Fibroblast of lung (primary cell): Measurements from ENCODE around the gene HRCT1. TPM values are rescaled to one million over a fixed set of nuclear protein-coding genes. Genes with fewer than 3 reads are reported as not detected.
"Not testable (repeated sequence)": the region's sequence is repeated elsewhere in the genome, so short reads cannot be mapped to it uniquely, and the experiment has no call there.

ENCODE experiments used
- DNase-seq, 2 donors: peaks; one replicate each; pipeline versions ENCODE4 v3.0.0 to v3.0.0-alpha.2; 2010; ENCODE audit warnings: low read depth in 2 of 2
- H2AFZ ChIP-seq: 2 replicates; pipeline ENCODE4 v1.5.1; 2012; ENCODE audit warnings: low read length, control low read depth, inconsistent platforms
- H3K27ac ChIP-seq: 2 replicates; pipeline ENCODE4 v1.5.1; 2011; ENCODE audit warnings: low read length, control low read depth; ENCODE audit not compliant: insufficient read depth
- H3K27me3 ChIP-seq: 2 replicates; pipeline ENCODE4 v1.5.1; 2011; ENCODE audit warnings: mild to moderate bottlenecking, low read length; ENCODE audit not compliant: control insufficient read depth, insufficient read depth
- H3K36me3 ChIP-seq: 2 replicates; pipeline ENCODE4 v1.5.1; 2011; ENCODE audit warnings: low read length; ENCODE audit not compliant: control insufficient read depth, insufficient read depth
- H3K4me1 ChIP-seq: 2 replicates; pipeline ENCODE4 v1.5.1; 2011; ENCODE audit warnings: low read length; ENCODE audit not compliant: control insufficient read depth, insufficient read depth; ENCODE audit errors: extremely low read depth
- H3K4me2 ChIP-seq: 2 replicates; pipeline ENCODE4 v1.5.1; 2011; ENCODE audit warnings: low read length, control low read depth; ENCODE audit not compliant: insufficient read depth; ENCODE audit errors: extremely low read depth
- H3K4me3 ChIP-seq, 4 experiments: fragments of 200-600 bp in 1 of 4; sonication (generic) in 1 of 4; replicated peaks in 1 of 4; 2 replicates each; pipeline ENCODE4 v1.5.1; 2011 to 2016; ENCODE audit warnings: low read length in 4 of 4, low read depth in 3 of 4, mild to moderate bottlenecking in 3 of 4, control low read depth in 2 of 4, inconsistent platforms in 1 of 4, mixed read lengths in 1 of 4; ENCODE audit not compliant: insufficient read depth in 1 of 4; ENCODE audit errors: control extremely low read depth in 1 of 4
- H3K79me2 ChIP-seq: 2 replicates; pipeline ENCODE4 v1.5.1; 2012; ENCODE audit warnings: mild to moderate bottlenecking, low read length, inconsistent platforms; ENCODE audit not compliant: control insufficient read depth, insufficient read depth
- H3K9ac ChIP-seq: 2 replicates; pipeline ENCODE4 v1.5.1; 2011; ENCODE audit warnings: mild to moderate bottlenecking, low read length, control low read depth; ENCODE audit not compliant: insufficient read depth
- H3K9me3 ChIP-seq: 2 replicates; pipeline ENCODE4 v1.5.1; 2012; ENCODE audit warnings: low read depth, low read length; ENCODE audit not compliant: control insufficient read depth, insufficient read depth
- H4K20me1 ChIP-seq: 2 replicates; pipeline ENCODE4 v1.5.1; 2011; ENCODE audit warnings: low read length; ENCODE audit not compliant: control insufficient read depth, insufficient read depth; ENCODE audit errors: extremely low read depth
- CTCF ChIP-seq, 2 donors: IDR thresholded peaks in 1 of 2; conservative IDR thresholded peaks in 1 of 2; 1 replicate in 1 of 2; 2 replicates in 1 of 2; pipeline ENCODE4 v1.5.1; 2011 to 2012; ENCODE audit warnings: low read length in 2 of 2, control low read depth in 1 of 2, inconsistent platforms in 1 of 2, low read depth in 1 of 2, mild to moderate bottlenecking in 1 of 2
- EZH2 ChIP-seq: IDR thresholded peaks from 2 replicates; pipeline ENCODE4 v1.5.1; 2012; ENCODE audit warnings: low read length, control low read depth, mild to moderate bottlenecking; ENCODE audit errors: missing control alignments
- polyA plus RNA-seq, 2 donors: library from polyadenylated mRNA; depleted of rRNA in 1 of 2; stranded (reverse) in 1 of 2; unstranded in 1 of 2; fragments of >200 nt; gene quantifications; 2 replicates each; pipeline ENCODE4 v1.2.1, GENCODE V29; 2011 to 2012; ENCODE audit warnings: missing spikeins in 1 of 2
- total RNA-seq: library from RNA; depleted of rRNA; stranded (reverse); fragments of >200 nt; gene quantifications from 2 replicates; pipeline ENCODE4 v1.2.1, GENCODE V29; 2014

Gene HRCT1
- total and polyA plus RNA-seq, 2 donors (not counting 1 experiment from before 2014, with no cell fraction given), result 1.2 to 3.1 TPM

- no peaks in the 10 kb centered on the region for H4K20me1 ChIP-seq
- no peak for DNase-seq
- no peaks in the 10 kb centered on the region for H3K27me3 ChIP-seq
- H3K36me3 ChIP-seq, result no peaks in the 10 kb centered on the region
- no peak overlapping the region for H3K4me3 ChIP-seq
- H3K27ac ChIP-seq, result no peak overlapping the region
- H3K4me1 ChIP-seq, result no peaks in the 10 kb centered on the region
- TF ChIP-seq EZH2 (no peak), CTCF (conservative IDR thresholded peaks at IDR 0.05 in 1 of 2, IDR thresholded peaks at IDR 0.05 in 1 of 2; ENCODE audit: low read depth in 1 of 2, low read length in 2 of 2) (no peak)
- no peak overlapping the region for H3K4me2 ChIP-seq
- no peak overlapping the region for H2AFZ ChIP-seq
- H3K9ac ChIP-seq, result no peak overlapping the region
- no peaks in the 10 kb centered on the region for H3K9me3 ChIP-seq
- no peaks in the 10 kb centered on the region for H3K79me2 ChIP-seq
Measured at GRCh38 chr9:35872505-35872904, 33.5 kb upstream of the HRCT1 start.

DNA sequence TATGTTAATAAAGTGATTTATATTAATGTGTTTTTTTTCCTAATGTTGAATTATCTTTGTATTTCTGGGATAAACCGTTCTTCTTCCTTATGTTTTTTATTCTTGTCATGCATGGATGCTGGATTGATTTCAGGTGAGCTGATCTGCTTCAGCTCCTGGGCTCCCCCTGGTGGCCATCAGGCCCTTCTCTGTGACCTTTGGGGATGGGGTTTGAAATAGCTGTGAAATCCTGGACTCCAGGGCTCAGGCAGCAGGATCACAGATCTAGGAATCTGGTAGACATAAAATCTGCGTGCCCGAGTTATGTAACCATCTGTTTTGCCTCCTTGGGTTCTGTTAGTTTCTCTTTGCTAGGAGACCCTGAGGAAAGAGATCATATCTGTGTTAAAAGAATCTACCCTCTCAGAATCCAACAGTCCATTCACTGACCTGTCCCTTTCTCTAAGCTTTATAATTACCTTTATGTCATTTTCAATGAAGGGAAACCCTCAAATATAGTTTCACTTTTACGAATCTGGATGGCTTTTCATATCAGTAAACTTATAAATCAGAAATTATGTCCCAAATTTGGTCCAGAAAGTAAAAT, 23.6 kb upstream of the HRCT1 start:
- Histone ChIP-seq H3K27ac (no peak overlapping the region), H3K4me3 (no peak overlapping the region), H3K4me2 (no peak overlapping the region), H3K79me2 (no peaks in the 10 kb centered on the region), H4K20me1 (no peaks in the 10 kb centered on the region), H3K36me3 (no peaks in the 10 kb centered on the region), H3K27me3 (no peaks in the 10 kb centered on the region), H3K4me1 (no peaks in the 10 kb centered on the region), H3K9me3 (no peaks in the 10 kb centered on the region), H2AFZ (no peak overlapping the region), H3K9ac (no peak overlapping the region)
- TF ChIP-seq CTCF (conservative IDR thresholded peaks at IDR 0.05 in 1 of 2, IDR thresholded peaks at IDR 0.05 in 1 of 2; ENCODE audit: low read depth in 1 of 2, low read length in 2 of 2), result peak; percentile 99 to 100
- no peak for TF ChIP-seq EZH2
- peak; percentile 54 to 80 for DNase-seq

DNA sequence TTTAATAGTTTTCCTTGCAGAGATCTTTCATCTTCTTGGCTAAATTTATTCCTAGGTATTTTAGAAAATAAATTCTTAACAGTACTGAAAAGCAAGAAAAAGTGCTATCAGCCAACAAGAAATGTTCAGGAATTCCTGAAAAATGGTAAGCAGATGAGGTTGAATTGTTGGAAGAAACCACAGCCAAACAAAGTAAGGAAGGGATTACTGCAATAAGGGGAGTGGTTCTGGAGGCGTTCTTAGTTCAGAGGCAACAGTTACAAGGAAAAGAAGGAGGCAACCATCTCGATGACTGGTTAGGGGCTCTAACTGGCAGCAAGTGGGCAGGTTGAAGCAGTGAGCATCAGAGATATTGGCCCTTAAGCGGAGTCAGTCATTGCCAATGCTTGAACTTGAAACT, 23.0 kb upstream of the HRCT1 start:
- peak in 1 of 2 donors; percentile 30 for DNase-seq
- no peak for TF ChIP-seq EZH2
- TF ChIP-seq CTCF (conservative IDR thresholded peaks at IDR 0.05 in 1 of 2, IDR thresholded peaks at IDR 0.05 in 1 of 2; ENCODE audit: low read depth in 1 of 2, low read length in 2 of 2), result no peak
- Histone ChIP-seq H3K9ac (no peak overlapping the region), H3K27ac (no peak overlapping the region), H3K9me3 (no peaks in the 10 kb centered on the region), H3K79me2 (no peaks in the 10 kb centered on the region), H3K4me3 (no peak overlapping the region), H4K20me1 (no peaks in the 10 kb centered on the region), H3K36me3 (no peaks in the 10 kb centered on the region), H3K27me3 (no peaks in the 10 kb centered on the region), H3K4me2 (no peak overlapping the region), H2AFZ (no peak overlapping the region), H3K4me1 (no peaks in the 10 kb centered on the region)

- H3K4me2 ChIP-seq, H4K20me1 ChIP-seq, H2AFZ ChIP-seq, H3K27me3 ChIP-seq, H3K9ac ChIP-seq, H3K9me3 ChIP-seq, DNase-seq, H3K4me3 ChIP-seq, H3K36me3 ChIP-seq, H3K4me1 ChIP-seq, H3K79me2 ChIP-seq, H3K27ac ChIP-seq: not testable (repeated sequence)
Measured at GRCh38 chr9:35884908-35885307, 21.1 kb upstream of the HRCT1 start.
